IMR-90 (cell line): ENCODE measurements around the gene IFNL1. TPM values are rescaled to one million over a fixed set of nuclear protein-coding genes. Genes with fewer than 3 reads are reported as not detected.

Experiments
- ATAC-seq: fragments of 200-7000 bp; cut with Tn5 transposase; 2 replicates; pipeline ENCODE4 v1.9.1; 2020; ENCODE audit warnings: low read depth, mild to moderate bottlenecking, moderate library complexity
- BruUV-seq: library from RNA; stranded (reverse); fragments of 400-500 nt; replicated peaks from 2 replicates; lab custom pipeline; 2021; lab: Mats Ljungman, UMichigan
- CTCF ChIA-PET: fragments of 300-600 bp; formaldehyde crosslinking; extraction: SDS; loops from one replicate; lab custom pipeline; 2021; ENCODE audit warnings: antibody characterized with exemption; lab: Yijun Ruan, JAX
- POLR2A ChIA-PET: fragments of 300-600 bp; sonication (Branson Sonifier 250); formaldehyde crosslinking; loops from one replicate; lab custom pipeline; 2022; ENCODE audit warnings: antibody characterized with exemption; ENCODE audit not compliant: unreplicated experiment; lab: Charles Lee
- DNase-seq: peaks from one replicate; pipeline ENCODE4 v3.0.0; 2013
- H2AFZ ChIP-seq: replicated peaks from 2 replicates; pipeline ENCODE3; 2013; ENCODE audit warnings: low read length, mild to moderate bottlenecking; ENCODE audit not compliant: poor library complexity
- H2AK5ac ChIP-seq: 2 replicates; pipeline ENCODE4 v1.6.1; 2013; ENCODE audit warnings: low read depth, low read length, inconsistent platforms
- H2AK9ac ChIP-seq: replicated peaks from 2 replicates; pipeline ENCODE3; 2013; ENCODE audit warnings: mild to moderate bottlenecking, low read depth, low read length, moderate library complexity; ENCODE audit not compliant: poor library complexity
- H2BK120ac ChIP-seq: 2 replicates; pipeline ENCODE4 v1.6.1; 2013; ENCODE audit warnings: low read depth, low read length, inconsistent platforms
- H2BK15ac ChIP-seq: 3 replicates; pipeline ENCODE4 v1.6.1; 2013; ENCODE audit warnings: low read depth, low read length, inconsistent platforms
- H2BK20ac ChIP-seq: 2 replicates; pipeline ENCODE4 v1.6.1; 2013; ENCODE audit warnings: low read depth, mild to moderate bottlenecking, inconsistent platforms, low read length, moderate library complexity
- H2BK5ac ChIP-seq: 2 replicates; pipeline ENCODE4 v1.6.1; 2013; ENCODE audit warnings: mild to moderate bottlenecking, low read depth, low read length, inconsistent platforms; ENCODE audit not compliant: poor library complexity, severe bottlenecking
- H3K14ac ChIP-seq: replicated peaks from 2 replicates; pipeline ENCODE4 v1.6.1; 2013; ENCODE audit warnings: low read depth, low read length, inconsistent platforms
- H3K18ac ChIP-seq: 2 replicates; pipeline ENCODE4 v1.6.1; 2013; ENCODE audit warnings: low read depth, low read length, control low read depth
- H3K23ac ChIP-seq: 2 replicates; pipeline ENCODE4 v1.6.1; 2013; ENCODE audit warnings: low read depth, low read length, inconsistent platforms
- H3K27ac ChIP-seq: 2 replicates; pipeline ENCODE4 v1.5.1; 2013; ENCODE audit warnings: mild to moderate bottlenecking, control low read depth, low read length; ENCODE audit not compliant: insufficient read depth
- H3K27me3 ChIP-seq: 2 replicates; pipeline ENCODE4 v1.6.1; 2013; ENCODE audit warnings: low read length; ENCODE audit not compliant: control insufficient read depth, insufficient read depth
- H3K36me3 ChIP-seq: 2 replicates; pipeline ENCODE4 v1.6.1; 2013; ENCODE audit warnings: low read length, mixed read lengths; ENCODE audit not compliant: control insufficient read depth, insufficient read depth
- H3K4ac ChIP-seq: 2 replicates; pipeline ENCODE4 v1.6.1; 2013; ENCODE audit warnings: low read depth, low read length, inconsistent platforms
- H3K4me1 ChIP-seq: 2 replicates; pipeline ENCODE4 v1.6.1; 2013; ENCODE audit warnings: low read length, mixed read lengths; ENCODE audit not compliant: control insufficient read depth, insufficient read depth
- H3K4me2 ChIP-seq: 2 replicates; pipeline ENCODE4 v1.6.1; 2013; ENCODE audit warnings: low read depth, mild to moderate bottlenecking, control low read depth, low read length, moderate library complexity
- H3K4me3 ChIP-seq: 2 replicates; pipeline ENCODE4 v1.5.1; 2013; ENCODE audit warnings: low read depth, mild to moderate bottlenecking, control low read depth, low read length, moderate library complexity; ENCODE audit not compliant: insufficient read depth
- H3K56ac ChIP-seq: 2 replicates; pipeline ENCODE4 v1.6.1; 2013; ENCODE audit warnings: low read length, inconsistent platforms; ENCODE audit not compliant: insufficient read depth; ENCODE audit errors: extremely low read depth
- H3K79me1 ChIP-seq, 2 experiments: 2 replicates each; pipeline ENCODE4 v1.6.1; 2013; ENCODE audit warnings: low read length in 2 of 2, inconsistent platforms in 1 of 2, low read depth in 1 of 2
- H3K9ac ChIP-seq: 2 replicates; pipeline ENCODE4 v1.6.1; 2013; ENCODE audit warnings: low read depth, low read length, control low read depth
- H3K9me1 ChIP-seq: 2 replicates; pipeline ENCODE4 v1.6.1; 2013; ENCODE audit warnings: low read length, inconsistent platforms; ENCODE audit not compliant: insufficient read depth
- H3K9me3 ChIP-seq: 2 replicates; pipeline ENCODE4 v1.6.1; 2013; ENCODE audit warnings: low read length; ENCODE audit not compliant: control insufficient read depth, insufficient read depth
- H4K20me1 ChIP-seq: 2 replicates; pipeline ENCODE4 v1.6.1; 2013; ENCODE audit warnings: low read length, inconsistent platforms; ENCODE audit not compliant: insufficient read depth
- H4K5ac ChIP-seq: 2 replicates; pipeline ENCODE4 v1.6.1; 2013; ENCODE audit warnings: mild to moderate bottlenecking, low read depth, low read length, control low read depth
- H4K8ac ChIP-seq, 2 experiments: 2 replicates each; pipeline ENCODE4 v1.6.1; 2013; ENCODE audit warnings: low read depth in 2 of 2, low read length in 2 of 2, control low read depth in 1 of 2, inconsistent platforms in 1 of 2
- H4K91ac ChIP-seq: 2 replicates; pipeline ENCODE4 v1.6.1; 2013; ENCODE audit warnings: low read depth, low read length, inconsistent platforms; ENCODE audit not compliant: insufficient read depth
- CTCF ChIP-seq: conservative IDR thresholded peaks from 2 replicates; pipeline ENCODE4 v1.5.1; 2012; ENCODE audit warnings: mild to moderate bottlenecking, low read depth, low read length, improper control_type of control experiment
- ELK1 ChIP-seq: fragments of 150-350 bp; IDR thresholded peaks from 2 replicates; pipeline ENCODE4 v1.6.1; 2016; ENCODE audit warnings: low read depth, mild to moderate bottlenecking, low read length, moderate library complexity, borderline replicate concordance
- RFX5 ChIP-seq: IDR thresholded peaks from 2 replicates; pipeline ENCODE4 v1.8.0; 2012; ENCODE audit warnings: low read depth, mild to moderate bottlenecking, low read length, moderate library complexity
- USF2 ChIP-seq: fragments of 150-350 bp; IDR thresholded peaks from 2 replicates; pipeline ENCODE4 v1.6.1; 2017; ENCODE audit warnings: mild to moderate bottlenecking, antibody characterized with exemption, low read length, low read depth
- WGBS, 2 experiments: methylation state at CpG; one replicate each; pipeline versions ENCODE4 v1.1.5 to v1.1.7; 2013; ENCODE audit warnings: missing lambda C conversion rate in 2 of 2; ENCODE audit not compliant: insufficient read length in 1 of 2; ENCODE audit errors: extremely low coverage in 2 of 2; 5-methylcytosine and 5-hydroxymethylcytosine counted together
- dilution Hi-C: fragments of 300-500 bp; cut with HindIII; formaldehyde crosslinking; loops from one replicate; pipeline ENCODE4 v1.14.3; 2018; ENCODE audit warnings: low sequenced_read_pairs; ENCODE audit not compliant: unreplicated experiment
- in situ Hi-C: fragments of 300-500 bp; cut with MboI; formaldehyde crosslinking; loops from 3 replicates; pipeline ENCODE4 v1.14.3; 2019; ENCODE audit warnings: low sequenced_read_pairs, inconsistent platforms, mixed read lengths
- intact Hi-C: fragments of 100-400 bp; cut with micrococcal nuclease; formaldehyde crosslinking; loops from 2 replicates; pipeline ENCODE4 v1.10.0; 2022
- polyA plus RNA-seq, 3 experiments: library from polyadenylated mRNA; depleted of rRNA; stranded (reverse); fragments of >200 nt; gene quantifications; 2 replicates each; pipeline ENCODE4 v1.2.3, GENCODE V29; 2012; ENCODE audit warnings: low replicate concordance in 1 of 3
- total RNA-seq: library from RNA; depleted of rRNA; stranded (reverse); fragments of >200 nt; gene quantifications from 2 replicates; pipeline ENCODE4 v1.2.3, GENCODE V29; 2012

IFNL1 gene
- total and polyA plus RNA-seq, 2 of the 4 experiments (the other 2 are of a cell fraction), result not detected

GRCh38 chr19:39333507-39333906, 37.3 kb downstream of the IFNL1 start:
- dilution Hi-C loops, result no loop called here
- Histone ChIP-seq H3K56ac (no peak overlapping the region), H3K9ac (no peak overlapping the region), H4K91ac (no peak overlapping the region), H2BK15ac (no peak overlapping the region), H3K9me1 (no peaks in the 10 kb centered on the region), H2BK120ac (no peak overlapping the region), H3K27ac (no peak overlapping the region), H2AK9ac (no peak overlapping the region), H3K4me2 (no peak overlapping the region), H3K79me1 (no peaks in the 10 kb centered on the region), H3K18ac (no peak overlapping the region), H3K14ac (no peak overlapping the region), H3K27me3 (peaks cover 8% of the 10 kb centered on the region; the same call in 1 of the 2 replicates), H2BK20ac (no peak overlapping the region), H3K4me1 (no peaks in the 10 kb centered on the region), H4K8ac (no peak overlapping the region), H3K9me3 (no peaks in the 10 kb centered on the region), H4K5ac (no peak overlapping the region), H2AK5ac (no peak overlapping the region), H3K4me3 (no peak overlapping the region), H4K20me1 (no peaks in the 10 kb centered on the region), H2BK5ac (no peak overlapping the region), H3K23ac (no peak overlapping the region), H2AFZ (no peak overlapping the region), H3K36me3 (no peaks in the 10 kb centered on the region), H3K4ac (no peak overlapping the region)
- 100% methylated on average over 3 of the region's 6 CpGs; no CpG with 5 or more reads in 1 of the 2 experiments for WGBS, 2 experiments
- intact Hi-C loops, result no loop called here
- no peak for ATAC-seq
- BruUV-seq, result no TSS peak
- no peak for DNase-seq
- TF ChIP-seq ELK1, result no peak
- no peak for TF ChIP-seq CTCF
- no peak for TF ChIP-seq USF2
- TF ChIP-seq RFX5, result no peak
- POLR2A ChIA-PET, result no interaction called here
- in situ Hi-C loops, result no loop called here
- CTCF ChIA-PET, result no interaction called here
